T1000 (cell line): ENCODE data around the gene SPATA16.
"Not testable (repeated sequence)": the region's sequence is repeated elsewhere in the genome, so short reads cannot be mapped to it uniquely, and the experiment has no call there.

ENCODE experiments used
- DNase-seq: peaks from one replicate; lab custom pipeline; 2025; ENCODE audit warnings: mixed read lengths; lab: John Stamatoyannopoulos, UW

Gene SPATA16

DNA sequence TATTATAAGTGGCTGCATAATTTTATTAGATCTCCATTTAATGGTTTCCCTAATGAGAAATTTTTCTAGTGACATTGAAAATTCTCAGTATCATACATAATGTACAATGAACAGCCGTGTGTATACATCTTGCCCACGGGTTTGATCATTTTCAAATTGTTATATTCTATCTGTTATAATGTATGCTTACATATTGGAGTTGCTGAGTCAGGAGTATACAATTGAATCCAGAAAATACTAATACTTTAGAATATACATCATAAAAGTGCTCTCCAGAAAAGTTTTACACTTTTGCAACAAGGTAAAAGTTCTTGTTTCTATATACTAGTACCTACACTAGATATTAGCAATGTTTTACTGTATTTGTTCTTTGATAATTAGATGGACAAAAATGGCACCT, 82.8 kb downstream of the SPATA16 start:
- DNase-seq, result no peak

DNA sequence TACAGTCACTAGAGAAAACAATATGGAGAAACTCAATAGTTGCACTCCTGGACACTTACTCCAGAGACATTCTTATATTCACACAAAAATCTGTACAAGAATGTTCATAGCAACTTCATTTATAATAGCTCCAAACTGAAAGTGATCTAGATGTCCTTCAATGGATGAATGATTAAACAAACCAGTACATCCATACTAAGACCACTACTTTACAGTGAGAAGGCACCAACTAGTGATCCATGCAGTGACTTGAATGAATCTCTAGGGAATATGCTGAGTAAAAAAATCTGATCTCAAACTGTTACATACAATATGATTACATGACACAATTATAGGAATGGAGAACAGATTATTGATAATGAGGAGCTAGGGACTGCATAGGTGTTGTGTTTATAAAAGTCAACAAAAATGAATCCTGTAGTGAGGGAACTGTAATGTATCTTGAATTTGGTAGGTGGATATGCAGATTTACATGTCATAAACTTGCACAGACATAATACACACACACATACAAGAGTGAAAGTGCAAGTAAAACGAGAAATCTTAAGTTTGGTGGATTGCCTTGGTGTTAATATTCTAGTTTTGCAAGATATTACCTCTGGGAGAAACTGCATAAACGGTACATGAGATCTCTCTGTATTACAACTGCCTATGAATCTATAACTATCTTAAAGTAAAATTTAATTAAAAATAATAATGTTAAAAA, 85.7 kb downstream of the SPATA16 start:
- DNase-seq, result no peak

DNA sequence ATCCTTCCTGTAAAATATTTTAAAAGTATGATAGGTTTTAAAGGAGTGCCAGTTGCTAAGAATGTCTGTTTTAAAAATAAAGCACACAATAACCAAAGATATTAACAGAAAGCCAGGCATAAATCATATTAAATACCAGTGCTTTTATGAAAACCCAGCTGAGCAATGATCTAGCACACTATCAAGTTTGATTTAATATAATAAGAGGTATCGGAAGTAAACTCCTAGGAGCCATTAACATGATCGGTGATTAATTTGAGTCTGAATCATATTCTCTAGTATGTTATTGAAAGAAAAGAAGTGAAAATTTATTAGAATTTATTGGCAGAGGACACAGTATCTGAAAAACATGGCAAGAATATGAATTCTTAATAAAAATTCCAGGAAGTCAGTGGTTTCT, 91.7 kb downstream of the SPATA16 start:
- no peak for DNase-seq

DNA sequence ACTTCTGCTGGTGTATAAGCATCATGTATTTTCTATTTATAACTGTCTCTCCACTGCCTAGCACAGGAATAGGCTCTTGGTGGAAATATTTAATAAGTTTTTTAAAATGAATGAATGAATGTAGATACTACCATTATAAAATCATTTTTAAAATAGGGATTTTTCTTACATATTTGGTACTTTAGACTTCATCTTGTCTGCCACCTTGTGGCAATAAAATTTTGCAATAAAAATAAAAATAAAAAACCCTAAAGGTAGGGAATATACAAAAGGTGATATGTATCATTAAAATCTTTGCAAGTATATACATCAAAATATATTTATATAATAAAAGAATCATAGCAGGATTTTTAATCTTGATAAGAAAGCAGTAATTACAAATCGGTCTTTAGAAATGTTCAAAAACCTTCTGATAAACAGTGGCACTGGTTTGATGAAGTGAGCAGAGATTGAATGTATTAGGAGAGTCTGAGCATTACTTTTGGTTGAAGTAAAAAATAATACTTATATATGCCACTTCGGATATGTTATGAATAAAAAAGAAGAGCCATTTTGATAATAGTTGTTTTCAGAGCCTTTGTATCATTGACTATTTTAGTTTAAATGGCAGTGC, 95.2 kb downstream of the SPATA16 start:
- no peak for DNase-seq

DNA sequence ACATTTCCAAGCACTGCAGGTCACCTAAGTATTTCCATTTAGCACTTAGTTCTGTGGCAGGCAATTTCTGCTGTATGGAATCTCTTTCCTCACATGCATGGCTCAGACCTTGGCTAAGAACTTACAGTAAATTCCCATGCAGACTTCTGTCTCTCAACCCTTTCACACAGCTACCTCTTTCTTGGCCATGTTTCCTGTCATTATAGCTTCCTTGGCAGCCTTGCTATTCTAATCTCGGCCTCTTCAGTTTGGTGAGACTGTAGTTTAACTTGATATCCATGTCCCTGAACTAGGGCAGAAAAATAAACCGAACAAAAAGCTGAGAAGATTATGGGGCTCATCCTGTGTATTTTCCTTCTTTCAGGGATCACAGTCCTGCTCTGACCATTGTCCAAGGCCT, 96.0 kb downstream of the SPATA16 start:
- no peak for DNase-seq

DNA sequence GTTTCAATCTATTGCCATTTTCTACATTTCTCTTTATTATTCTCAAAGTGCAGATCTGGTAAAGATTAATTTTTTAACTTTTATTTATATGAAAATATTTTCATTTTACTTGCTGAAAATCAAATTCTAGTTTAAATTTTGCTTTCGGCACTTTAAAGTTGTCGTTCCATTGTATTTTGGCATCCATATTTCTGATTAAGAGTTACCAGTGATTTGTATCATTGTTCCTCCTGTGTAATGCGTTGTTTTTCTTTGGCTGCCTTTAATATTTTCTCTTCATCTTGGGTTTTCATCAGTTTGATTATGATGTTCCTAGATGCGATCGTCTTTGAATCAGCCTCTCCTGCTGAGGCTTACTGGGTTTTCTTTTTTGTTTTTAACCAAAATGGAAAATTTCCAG, 97.3 kb downstream of the SPATA16 start:
- DNase-seq, result no peak

- DNase-seq, result no peak
Measured at GRCh38 chr3:173038484-173038871, 102.6 kb downstream of the SPATA16 start.

GRCh38 chr3:173037840-173038483, 103.1 kb downstream of the SPATA16 start:
- no peak for DNase-seq

DNA sequence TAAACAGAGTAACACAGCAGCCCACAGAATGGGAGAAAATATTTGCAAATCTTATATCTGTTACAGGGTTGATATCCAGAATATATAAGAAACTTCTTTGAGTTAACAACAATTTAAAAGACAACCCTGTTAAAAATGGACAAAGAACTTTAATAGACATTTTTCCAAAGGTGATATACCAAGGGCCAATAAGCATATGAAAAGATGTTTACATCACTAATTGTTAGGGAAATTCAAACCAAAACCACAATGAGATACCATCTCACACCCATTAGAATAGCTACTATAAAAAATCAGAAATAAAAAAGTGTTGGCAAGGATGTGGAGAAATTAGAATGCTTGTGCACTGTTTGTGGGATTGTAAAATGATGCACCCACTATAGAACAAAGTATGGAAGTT, 110.8 kb downstream of the SPATA16 start:
- no peak for DNase-seq

GRCh38 chr3:173028351-173028750, 112.7 kb downstream of the SPATA16 start:
- no peak for DNase-seq

GRCh38 chr3:173027429-173027828, 113.6 kb downstream of the SPATA16 start:
- no peak for DNase-seq

DNA sequence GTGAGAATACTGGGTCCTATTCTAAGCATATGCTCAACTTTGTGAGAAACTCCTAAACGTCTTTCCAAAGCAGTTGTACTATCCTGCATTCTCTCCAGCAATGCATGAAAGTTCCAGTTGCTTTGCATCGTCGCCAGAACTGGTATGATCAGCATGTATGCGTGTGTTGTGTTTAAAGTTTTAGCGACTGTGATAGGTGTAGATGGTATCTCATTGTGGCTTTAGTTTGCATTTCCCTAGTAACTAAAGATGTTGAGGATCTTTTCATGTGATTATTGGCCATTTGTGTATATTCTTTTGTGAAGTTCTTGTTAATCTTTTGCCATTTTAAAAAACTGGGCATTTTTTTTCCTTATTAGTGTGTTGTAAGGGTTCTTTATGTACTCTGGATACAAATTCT, 115.1 kb downstream of the SPATA16 start:
- DNase-seq, result no peak

GRCh38 chr3:173021547-173022185, 119.4 kb downstream of the SPATA16 start:
- no peak for DNase-seq

DNA sequence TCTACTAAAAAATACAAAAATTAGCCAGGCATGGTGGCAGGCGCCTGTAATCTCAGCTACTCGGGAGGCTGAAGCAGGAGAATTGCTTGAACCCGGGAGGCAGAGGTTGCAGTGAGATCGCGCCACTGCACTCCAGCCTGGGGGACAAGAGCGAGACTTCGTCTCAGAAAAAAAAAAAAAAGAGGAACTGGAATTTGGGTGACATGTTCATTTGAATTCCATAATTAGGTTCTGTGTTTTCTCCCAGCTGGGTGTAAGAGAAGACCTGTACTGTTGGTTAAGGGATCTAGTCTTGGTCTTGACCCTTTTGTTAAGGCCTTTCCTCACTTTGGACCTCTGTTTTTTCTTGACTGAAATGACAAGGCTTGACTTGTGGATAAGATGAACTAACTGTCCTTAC, 120.9 kb downstream of the SPATA16 start:
- DNase-seq, result not testable (repeated sequence)

DNA sequence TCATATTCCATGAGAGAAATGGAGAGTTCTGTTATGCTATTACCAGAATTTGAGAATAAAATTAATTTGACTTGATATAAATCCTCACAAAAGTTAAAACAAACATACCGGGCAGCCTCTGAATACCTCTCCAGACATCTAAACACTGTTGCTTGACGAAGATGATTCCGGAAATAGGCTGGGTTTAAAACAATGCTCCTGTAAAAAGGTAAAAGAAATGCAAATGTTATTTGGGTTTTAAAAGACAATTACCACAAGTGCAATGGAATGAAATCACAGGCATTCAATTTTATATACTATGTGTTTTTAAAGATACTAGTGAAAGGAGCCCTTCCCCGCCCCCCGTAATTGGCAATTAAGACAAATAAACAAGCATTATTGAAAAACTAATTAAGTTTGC, 121.7 kb downstream of the SPATA16 start:
- no peak for DNase-seq

DNA sequence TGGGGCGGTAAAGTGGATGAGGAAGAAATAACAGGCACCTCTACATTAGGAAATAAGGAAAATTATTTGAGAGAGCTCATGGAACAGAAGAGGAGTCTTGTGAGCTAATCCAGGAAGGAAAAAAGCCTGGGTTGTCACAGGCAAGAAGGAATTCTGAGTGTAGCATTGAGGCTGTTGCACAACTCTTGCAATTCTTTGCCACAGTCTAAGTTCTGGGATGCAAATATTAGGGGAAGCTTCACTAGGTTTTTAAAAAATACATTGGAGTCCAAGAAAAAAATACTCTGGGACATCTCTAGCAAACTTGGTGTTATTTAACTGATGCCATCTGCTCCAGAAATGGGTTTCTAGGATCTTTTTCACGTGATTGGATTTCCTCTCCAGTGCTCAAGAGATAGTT, 122.3 kb downstream of the SPATA16 start:
- DNase-seq, result no peak

DNA sequence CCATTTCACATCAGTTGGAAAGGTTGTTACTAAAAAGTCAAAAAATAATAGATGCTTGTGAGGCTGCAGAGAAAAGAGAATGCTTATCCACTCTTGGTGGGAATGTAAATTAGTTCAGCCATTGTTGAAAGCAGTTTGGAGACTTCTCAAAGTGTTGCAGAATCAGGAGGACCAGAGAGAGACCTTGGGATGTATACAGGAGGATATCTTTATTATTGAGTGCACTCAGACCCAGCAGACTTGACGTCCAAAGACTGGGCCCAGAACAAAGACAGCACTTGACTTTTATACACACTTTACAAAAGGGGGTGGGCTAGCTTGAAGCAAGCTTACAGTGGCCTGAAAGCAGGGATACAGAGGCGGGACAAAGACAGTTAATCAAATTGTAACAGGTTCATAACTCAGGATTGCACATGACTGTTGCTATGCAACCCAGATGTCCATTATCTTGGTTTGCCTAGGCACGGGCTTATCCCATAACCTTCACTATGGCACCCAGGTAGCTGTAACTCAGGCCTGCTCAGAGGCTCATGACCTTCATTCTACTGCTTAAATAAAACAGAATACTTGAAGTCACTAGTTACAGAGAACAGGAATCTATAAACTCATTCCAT, 127.7 kb downstream of the SPATA16 start:
- DNase-seq, result no peak

DNA sequence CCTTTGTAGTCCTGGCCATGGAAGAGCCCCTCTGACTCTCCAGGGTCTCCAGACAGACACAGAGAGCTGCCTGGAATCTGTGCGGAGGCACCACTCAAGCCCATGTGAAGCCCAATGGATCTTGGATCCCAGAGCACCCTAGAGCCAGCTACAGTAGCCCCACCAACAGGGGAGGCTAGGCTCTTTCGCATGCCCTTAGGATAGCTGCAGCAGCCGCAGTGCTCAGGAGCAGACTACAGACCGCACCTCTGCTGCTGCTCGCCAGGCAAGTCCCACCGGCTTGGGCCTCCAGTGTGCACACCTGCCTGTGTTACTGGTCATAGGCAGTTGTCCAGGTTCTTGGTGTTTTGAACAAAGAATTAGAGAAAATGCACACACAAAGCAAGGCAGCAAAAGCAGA, 131.6 kb downstream of the SPATA16 start:
- DNase-seq, result no peak

DNA sequence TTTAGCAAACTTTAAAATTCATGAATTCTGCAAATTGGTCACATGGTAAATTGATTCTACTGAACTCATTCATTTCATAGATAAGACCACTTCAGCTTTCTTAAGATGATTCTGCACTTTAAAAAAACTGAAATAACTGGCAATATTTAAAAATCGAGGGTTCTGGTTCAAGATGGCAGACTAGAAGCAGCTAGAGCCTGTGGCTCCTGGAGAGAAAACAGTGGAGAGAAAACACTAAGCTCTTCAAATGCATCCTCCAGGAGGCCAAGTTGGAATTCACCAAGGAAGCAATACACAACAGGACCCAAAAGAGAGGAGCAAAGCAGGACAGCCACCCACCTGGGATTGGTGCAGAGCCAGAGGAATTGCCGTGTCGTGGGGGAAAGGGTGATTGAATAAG, 132.1 kb downstream of the SPATA16 start:
- no peak for DNase-seq

- no peak for DNase-seq
Measured at GRCh38 chr3:173007079-173007723, 133.8 kb downstream of the SPATA16 start.

DNA sequence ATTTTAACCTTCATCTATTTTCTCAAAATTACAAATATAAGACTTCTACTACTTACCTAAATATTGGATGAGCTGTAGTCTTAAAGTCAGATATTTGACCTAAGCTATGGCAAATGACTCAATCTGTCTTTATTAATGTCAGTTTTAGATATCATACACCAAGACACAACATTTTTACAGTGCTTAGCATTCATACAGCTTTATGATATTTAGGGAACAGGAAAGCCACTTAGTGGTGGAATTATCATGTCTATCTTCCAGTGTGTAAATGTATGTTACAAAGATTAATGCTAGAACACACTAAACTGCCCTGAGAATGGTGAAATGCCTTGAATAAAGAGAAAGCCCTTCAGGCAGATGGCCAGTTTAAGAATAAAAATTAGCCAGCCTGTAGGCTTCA, 135.0 kb downstream of the SPATA16 start:
- no peak for DNase-seq

DNA sequence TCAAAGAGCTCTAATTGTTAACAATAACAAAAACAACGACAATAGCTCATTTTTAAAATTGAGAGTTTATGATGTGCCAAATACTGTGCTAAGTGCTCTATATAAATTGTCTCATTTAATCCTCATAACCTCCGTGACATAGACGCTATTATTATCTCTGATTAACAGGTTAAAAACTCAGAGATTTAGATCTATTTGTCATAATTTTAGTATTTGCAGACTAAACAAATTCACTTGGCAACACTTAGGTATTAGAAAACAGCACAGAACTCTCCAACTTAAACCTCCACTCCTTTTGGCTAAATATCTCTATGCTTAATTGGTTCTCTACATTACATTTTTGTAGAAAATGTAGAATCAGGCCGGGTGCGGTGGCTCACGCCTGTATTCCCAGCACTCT, 136.4 kb downstream of the SPATA16 start:
- no peak for DNase-seq
